Natural killer cell treated with Interleukin-12 subunit alpha and Interleukin-12 subunit beta and Interleukin-15 and Interleukin-18, amount 100 ng/mL, for 72 hours (primary cell): ENCODE results near the gene EXOC3L1. TPM values are rescaled to one million over a fixed set of nuclear protein-coding genes. Genes with fewer than 3 reads are reported as not detected.

Experiments
- ATAC-seq, 2 donors: fragments of 150-1000 bp; cut with Tn5 transposase in 1 of 2; sonication (Bioruptor Pico), chemical (Tn5 transposase) in 1 of 2; 2 replicates each; pipeline ENCODE4 v1.10.0; 2021
- DNase-seq: peaks from one replicate; pipeline ENCODE4 v3.0.0; 2022; ENCODE audit warnings: low spot score
- H3K27ac Mint-ChIP-seq, 2 donors: 1 replicate in 1 of 2; 2 replicates in 1 of 2; pipeline ENCODE4 v1.8.0; 2022; ENCODE audit warnings: mixed read lengths in 2 of 2, mild to moderate bottlenecking in 1 of 2, moderate library complexity in 1 of 2
- H3K27me3 Mint-ChIP-seq, 2 donors: 1 replicate in 1 of 2; 2 replicates in 1 of 2; pipeline ENCODE4 v1.8.0; 2022; ENCODE audit warnings: mixed read lengths in 2 of 2
- H3K36me3 Mint-ChIP-seq: one replicate; pipeline ENCODE4 v1.8.0; 2022; ENCODE audit warnings: mixed read lengths
- H3K4me1 Mint-ChIP-seq, 2 donors: 1 replicate in 1 of 2; 2 replicates in 1 of 2; pipeline ENCODE4 v1.8.0; 2022; ENCODE audit warnings: low read depth in 2 of 2, mixed read lengths in 2 of 2, mild to moderate bottlenecking in 1 of 2
- H3K4me3 Mint-ChIP-seq: one replicate; pipeline ENCODE4 v1.8.0; 2022; ENCODE audit warnings: mixed read lengths
- H3K9me3 Mint-ChIP-seq: 2 replicates; pipeline ENCODE4 v1.8.0; 2022; ENCODE audit warnings: mixed read lengths
- total RNA-seq, 2 donors: library from RNA; stranded (reverse); gene quantifications; one replicate each; pipeline ENCODE4 v1.2.3, GENCODE V29; 2022

EXOC3L1 gene
- total RNA-seq, 2 donors from 2014 or later: 0.38 TPM; not detected in 1

GRCh38 chr16:67228034-67228785, 38.3 kb upstream of the EXOC3L1 start:
- Mint-ChIP-seq H3K4me1 (peaks cover 28 to 44% of the 10 kb centered on the region in 2 donors), H3K36me3 (peaks cover 14% of the 10 kb centered on the region), H3K9me3 (no peaks in the 10 kb centered on the region), H3K27me3 (no peaks in the 10 kb centered on the region), H3K4me3 (peak overlapping the region; percentile 100), H3K27ac (peak overlapping the region; percentile 97)
- DNase-seq: no peak
- ATAC-seq: no peak

- H3K4me3 Mint-ChIP-seq: peak overlapping the region; percentile 100
- H3K9me3 Mint-ChIP-seq: no peaks in the 10 kb centered on the region
- ATAC-seq (no peak), DNase-seq (no peak)
- peaks cover 14% of the 10 kb centered on the region for H3K36me3 Mint-ChIP-seq
- peaks cover 28 to 44% of the 10 kb centered on the region in 2 donors for H3K4me1 Mint-ChIP-seq
- H3K27me3 Mint-ChIP-seq: no peaks in the 10 kb centered on the region
- H3K27ac Mint-ChIP-seq: peak overlapping the region; percentile 97
Observed at GRCh38 chr16:67227567-67227921, 37.6 kb upstream of the EXOC3L1 start.

- ATAC-seq (peak; percentile 98 to 99), DNase-seq (peak; percentile 99)
- peak within 1 kb of the TSS; percentile 97 for H3K27ac Mint-ChIP-seq
- H3K9me3 Mint-ChIP-seq: no peaks in the 10 kb centered on the region
- peaks cover 14% of the 10 kb centered on the region for H3K36me3 Mint-ChIP-seq
- H3K4me1 Mint-ChIP-seq: peaks cover 28 to 44% of the 10 kb centered on the region in 2 donors
- no peaks in the 10 kb centered on the region for H3K27me3 Mint-ChIP-seq
- peak within 1 kb of the TSS; percentile 100 for H3K4me3 Mint-ChIP-seq
Observed at GRCh38 chr16:67226804-67227566, 37.0 kb upstream of the EXOC3L1 start, which contains the start of gene TMEM208. TSS of gene TMEM208 (plus strand) at chr16:67227130. CDS start at chr16:67227219, 89 bp downstream.

GRCh38 chr16:67226295-67226803, 36.4 kb upstream of the EXOC3L1 start:
- Mint-ChIP-seq H3K4me3 (peak overlapping the region; percentile 100), H3K4me1 (peaks cover 28 to 44% of the 10 kb centered on the region in 2 donors), H3K27ac (peak overlapping the region; percentile 97), H3K36me3 (peaks cover 14% of the 10 kb centered on the region), H3K27me3 (no peaks in the 10 kb centered on the region), H3K9me3 (no peaks in the 10 kb centered on the region)
- DNase-seq (no peak), ATAC-seq (no peak)

- Mint-ChIP-seq H3K36me3 (peaks cover 14% of the 10 kb centered on the region), H3K4me3 (no peak overlapping the region), H3K27ac (no peak overlapping the region), H3K4me1 (peaks cover 28 to 44% of the 10 kb centered on the region in 2 donors), H3K27me3 (no peaks in the 10 kb centered on the region), H3K9me3 (no peaks in the 10 kb centered on the region)
- ATAC-seq (no peak), DNase-seq (no peak)
Observed at GRCh38 chr16:67223992-67224391, 34.1 kb upstream of the EXOC3L1 start.

- Mint-ChIP-seq H3K9me3 (no peaks in the 10 kb centered on the region), H3K36me3 (no peaks in the 10 kb centered on the region), H3K4me1 (peaks cover 3 to 6% of the 10 kb centered on the region in 2 donors), H3K27me3 (no peaks in the 10 kb centered on the region), H3K4me3 (no peak overlapping the region), H3K27ac (peak overlapping the region in 1 of 2 donors; percentile 40)
- ATAC-seq: no peak
- no peak for DNase-seq
Observed at GRCh38 chr16:67216612-67217490, 26.9 kb upstream of the EXOC3L1 start.

- no peak for ATAC-seq
- H3K27ac Mint-ChIP-seq: peak overlapping the region in 1 of 2 donors; percentile 40
Observed at GRCh38 chr16:67215706-67216105, 25.8 kb upstream of the EXOC3L1 start.

GRCh38 chr16:67213197-67214019, 23.5 kb upstream of the EXOC3L1 start:
- Mint-ChIP-seq H3K4me1 (peaks cover 3 to 6% of the 10 kb centered on the region in 2 donors), H3K4me3 (no peak overlapping the region), H3K27ac (no peak overlapping the region), H3K9me3 (no peaks in the 10 kb centered on the region), H3K36me3 (no peaks in the 10 kb centered on the region), H3K27me3 (no peaks in the 10 kb centered on the region)
- no peak for DNase-seq
- ATAC-seq: no peak

More at GRCh38 chr16:67215706-67216105, 25.8 kb upstream of the EXOC3L1 start:
- Mint-ChIP-seq H3K4me1 (peaks cover 3 to 6% of the 10 kb centered on the region in 2 donors), H3K36me3 (no peaks in the 10 kb centered on the region), H3K27me3 (no peaks in the 10 kb centered on the region), H3K4me3 (no peak overlapping the region), H3K9me3 (no peaks in the 10 kb centered on the region)
- DNase-seq: no peak

GRCh38 chr16:67212766-67213165, 22.8 kb upstream of the EXOC3L1 start:
- Mint-ChIP-seq H3K27ac (no peak overlapping the region), H3K27me3 (no peaks in the 10 kb centered on the region), H3K36me3 (no peaks in the 10 kb centered on the region), H3K4me1 (peaks cover 3 to 6% of the 10 kb centered on the region in 2 donors), H3K9me3 (no peaks in the 10 kb centered on the region), H3K4me3 (no peak overlapping the region)
- no peak for DNase-seq
- no peak for ATAC-seq

- ATAC-seq (no peak), DNase-seq (no peak)
- no peaks in the 10 kb centered on the region for H3K9me3 Mint-ChIP-seq
- no peak overlapping the region for H3K4me3 Mint-ChIP-seq
- no peaks in the 10 kb centered on the region for H3K27me3 Mint-ChIP-seq
- peaks cover 3 to 6% of the 10 kb centered on the region in 2 donors for H3K4me1 Mint-ChIP-seq
- no peaks in the 10 kb centered on the region for H3K36me3 Mint-ChIP-seq
- no peak overlapping the region for H3K27ac Mint-ChIP-seq
Observed at GRCh38 chr16:67211674-67212073, 21.7 kb upstream of the EXOC3L1 start.

- H3K27ac Mint-ChIP-seq: no peak overlapping the region
- DNase-seq: no peak
Observed at GRCh38 chr16:67210069-67210937, 20.4 kb upstream of the EXOC3L1 start.

GRCh38 chr16:67209565-67209964, 19.6 kb upstream of the EXOC3L1 start:
- peaks cover 0 to 4% of the 10 kb centered on the region in 2 donors for H3K4me1 Mint-ChIP-seq
- DNase-seq (no peak), ATAC-seq (no peak)
- no peaks in the 10 kb centered on the region for H3K27me3 Mint-ChIP-seq
- H3K4me3 Mint-ChIP-seq: no peak overlapping the region
- no peaks in the 10 kb centered on the region for H3K36me3 Mint-ChIP-seq
- H3K9me3 Mint-ChIP-seq: no peaks in the 10 kb centered on the region
- H3K27ac Mint-ChIP-seq: peak overlapping the region in 1 of 2 donors; percentile 31

More at GRCh38 chr16:67210069-67210937, 20.4 kb upstream of the EXOC3L1 start:
- H3K27me3 Mint-ChIP-seq: no peaks in the 10 kb centered on the region
- no peaks in the 10 kb centered on the region for H3K36me3 Mint-ChIP-seq
- no peak overlapping the region for H3K4me3 Mint-ChIP-seq
- peaks cover 0 to 4% of the 10 kb centered on the region in 2 donors for H3K4me1 Mint-ChIP-seq
- H3K9me3 Mint-ChIP-seq: no peaks in the 10 kb centered on the region
- ATAC-seq: no peak
